NCI-H1436 (cell line): ENCODE measurements around the gene SLC41A3.

ENCODE experiments used
- DNase-seq: peaks from one replicate; lab custom pipeline; 2025; lab: John Stamatoyannopoulos, UW

SLC41A3 gene

DNA sequence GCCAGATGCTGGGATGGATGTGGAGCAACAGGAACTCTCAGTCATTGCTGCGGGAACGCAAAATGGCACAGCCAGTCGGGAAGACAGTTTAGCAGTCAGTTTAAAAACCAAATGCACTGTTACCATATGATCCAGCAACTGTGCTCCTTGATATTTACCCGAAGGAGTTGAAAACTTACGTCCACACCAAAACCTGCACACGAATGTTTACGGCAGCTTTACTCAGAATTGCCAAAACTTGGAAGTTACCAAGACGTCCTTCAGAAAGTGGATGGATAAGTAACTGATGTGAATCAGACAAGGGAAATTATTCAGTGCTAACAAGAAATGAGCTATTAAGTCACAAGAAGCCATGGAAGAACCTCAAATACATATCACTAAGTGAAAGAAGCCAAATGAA, 36.1 kb upstream of the SLC41A3 start:
- no peak for DNase-seq

DNA sequence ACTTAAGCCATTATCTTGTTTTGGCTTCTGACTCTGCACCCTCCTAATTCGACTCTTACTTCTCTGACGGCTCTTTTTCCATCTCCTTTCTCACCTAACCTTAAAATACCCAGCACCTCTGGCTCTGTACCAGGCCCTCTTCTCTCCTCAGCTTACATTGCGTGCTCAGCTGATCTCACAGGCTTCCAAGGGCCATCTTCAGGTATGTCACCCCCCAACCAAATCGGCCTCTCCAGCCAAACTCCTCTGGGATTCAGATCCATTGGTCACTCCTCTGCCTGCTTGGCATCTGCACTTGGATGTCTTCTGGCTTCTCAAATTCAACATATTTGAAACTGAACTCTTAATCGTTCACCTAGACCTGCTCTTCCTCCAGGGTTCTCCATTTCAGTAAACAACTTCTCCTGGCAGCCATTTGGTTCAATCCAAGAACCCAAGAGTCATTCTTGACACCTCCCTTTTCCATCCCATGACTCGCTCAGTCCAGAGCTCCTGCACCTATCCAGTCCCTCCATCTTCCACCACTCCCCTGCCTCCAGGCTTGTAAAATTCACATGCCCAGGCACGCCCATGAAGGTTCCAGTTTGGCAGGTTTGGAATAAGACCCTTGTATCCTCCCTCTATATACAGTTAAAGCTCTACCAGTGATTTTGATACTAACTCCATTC, 35.2 kb upstream of the SLC41A3 start:
- DNase-seq, result no peak

DNA sequence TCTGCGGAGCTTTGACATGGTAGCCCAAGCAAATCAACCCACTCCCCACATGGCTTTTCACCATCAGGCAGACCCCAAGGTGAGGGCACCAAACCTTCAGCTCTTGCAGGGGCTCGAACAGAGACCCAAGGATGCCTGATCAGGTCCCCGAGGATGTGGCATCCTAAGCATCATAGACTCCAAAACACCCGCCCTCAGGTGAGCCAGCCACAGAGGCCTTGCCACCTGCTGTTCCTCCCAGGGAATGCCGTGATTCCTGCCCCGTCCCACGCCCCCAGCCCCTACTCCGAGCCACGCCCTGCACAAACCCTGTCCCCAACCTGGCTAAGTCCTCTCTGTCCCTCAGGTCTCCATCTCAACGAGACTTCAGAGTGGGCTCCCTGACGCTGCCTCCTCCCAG, 34.7 kb upstream of the SLC41A3 start:
- DNase-seq, result no peak

DNA sequence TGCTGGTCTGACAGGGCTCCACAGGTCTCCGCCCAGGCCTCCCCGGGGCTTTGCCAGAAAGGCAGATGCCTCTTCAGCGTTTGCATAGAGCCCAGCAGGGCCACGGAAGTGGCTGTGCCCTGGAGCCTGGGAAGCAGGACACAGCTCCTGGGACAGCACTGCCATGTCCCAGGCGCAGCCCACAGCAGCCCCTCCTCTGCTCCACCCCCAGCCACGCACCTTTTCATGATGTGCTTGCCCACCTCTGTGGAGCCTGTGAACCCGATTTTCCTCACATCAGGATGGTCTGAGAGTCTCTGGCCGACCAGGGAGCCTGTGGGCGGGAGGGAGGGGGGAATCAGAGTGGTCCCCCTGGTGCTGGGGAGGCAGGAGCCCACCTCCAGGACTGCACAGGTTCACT, 33.9 kb upstream of the SLC41A3 start:
- DNase-seq, result no peak

DNA sequence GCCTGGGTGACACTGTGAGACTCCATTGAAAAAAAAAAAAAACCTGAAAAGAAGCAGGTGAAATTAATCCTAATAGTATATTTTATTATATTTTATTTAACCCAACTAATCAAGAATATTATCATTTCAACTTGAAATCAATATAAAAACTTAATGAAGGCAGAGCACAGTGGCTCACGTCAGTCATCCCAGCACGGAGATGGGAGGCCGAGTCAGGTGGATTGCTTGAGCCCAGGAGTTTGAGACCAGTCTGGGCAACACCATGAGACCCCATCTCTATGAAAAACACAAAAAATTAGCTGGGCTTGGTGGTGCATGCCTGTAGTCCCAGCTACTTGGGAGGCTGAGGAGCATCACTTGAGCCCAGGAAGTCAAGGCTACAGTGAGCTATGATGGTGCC, 33.3 kb upstream of the SLC41A3 start:
- no peak for DNase-seq

DNA sequence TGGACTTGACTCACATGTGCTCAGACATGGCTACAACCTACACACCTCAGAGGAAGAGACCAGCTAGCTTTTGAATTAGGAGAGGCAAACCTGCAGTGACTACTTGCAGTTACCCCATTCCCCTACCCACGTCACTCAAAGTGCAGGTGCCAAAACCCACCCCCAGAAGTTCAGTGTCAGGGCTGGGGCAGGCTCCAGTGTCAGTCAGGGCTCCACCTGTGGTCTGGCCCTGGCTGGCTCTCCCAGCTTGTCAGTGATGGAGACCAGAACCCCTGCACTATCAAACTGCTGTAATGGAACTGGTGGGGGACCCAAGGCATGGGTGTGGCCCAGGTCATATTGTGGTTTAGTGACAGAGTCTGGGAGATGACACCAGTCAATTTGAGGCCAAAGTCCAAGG, 32.6 kb upstream of the SLC41A3 start:
- DNase-seq, result no peak

DNA sequence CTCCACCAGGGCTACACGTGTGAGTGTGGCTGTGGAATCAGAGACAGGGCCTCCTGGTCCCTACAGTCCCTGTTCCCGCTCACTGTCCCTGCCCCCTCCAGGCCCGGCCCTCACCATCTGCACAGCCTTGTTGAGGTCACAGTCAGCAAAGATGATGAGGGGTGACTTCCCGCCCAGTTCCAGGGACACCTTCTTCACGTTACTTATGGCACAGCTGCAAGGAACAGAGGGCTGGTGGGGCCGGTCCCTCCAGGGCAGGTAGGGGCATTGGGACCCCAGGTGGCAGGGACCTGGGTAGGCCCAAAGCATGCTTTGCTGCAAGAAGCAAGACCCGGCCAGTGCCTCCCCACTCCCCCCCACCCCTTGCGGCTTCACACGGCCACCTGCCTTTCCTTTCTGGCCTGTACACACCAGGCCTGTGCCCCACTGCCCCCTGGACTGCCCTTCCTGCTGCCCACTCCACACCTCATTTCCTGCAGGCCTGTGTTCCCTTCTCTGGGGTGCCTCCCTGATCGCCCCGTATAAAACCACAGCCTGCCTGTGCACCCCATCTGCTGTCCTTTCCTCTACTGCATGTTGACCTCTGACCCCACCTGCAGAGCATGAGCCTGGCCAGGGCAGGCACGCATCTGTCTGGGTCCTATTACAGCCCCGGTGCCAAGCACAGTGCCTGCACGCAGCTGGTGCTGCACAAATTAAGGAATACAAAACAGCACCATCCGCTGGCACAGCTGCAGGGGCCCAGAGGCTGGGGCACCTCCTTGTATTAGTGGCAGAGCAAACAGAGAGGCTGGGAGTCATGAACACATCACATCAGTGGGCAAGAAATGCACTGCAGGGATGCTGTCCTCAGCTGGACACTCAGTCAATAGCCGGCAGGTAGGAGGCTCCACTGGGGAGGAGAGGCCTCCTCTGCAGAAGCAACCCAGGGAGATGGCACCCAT, 30.8 kb upstream of the SLC41A3 start:
- no peak for DNase-seq

DNA sequence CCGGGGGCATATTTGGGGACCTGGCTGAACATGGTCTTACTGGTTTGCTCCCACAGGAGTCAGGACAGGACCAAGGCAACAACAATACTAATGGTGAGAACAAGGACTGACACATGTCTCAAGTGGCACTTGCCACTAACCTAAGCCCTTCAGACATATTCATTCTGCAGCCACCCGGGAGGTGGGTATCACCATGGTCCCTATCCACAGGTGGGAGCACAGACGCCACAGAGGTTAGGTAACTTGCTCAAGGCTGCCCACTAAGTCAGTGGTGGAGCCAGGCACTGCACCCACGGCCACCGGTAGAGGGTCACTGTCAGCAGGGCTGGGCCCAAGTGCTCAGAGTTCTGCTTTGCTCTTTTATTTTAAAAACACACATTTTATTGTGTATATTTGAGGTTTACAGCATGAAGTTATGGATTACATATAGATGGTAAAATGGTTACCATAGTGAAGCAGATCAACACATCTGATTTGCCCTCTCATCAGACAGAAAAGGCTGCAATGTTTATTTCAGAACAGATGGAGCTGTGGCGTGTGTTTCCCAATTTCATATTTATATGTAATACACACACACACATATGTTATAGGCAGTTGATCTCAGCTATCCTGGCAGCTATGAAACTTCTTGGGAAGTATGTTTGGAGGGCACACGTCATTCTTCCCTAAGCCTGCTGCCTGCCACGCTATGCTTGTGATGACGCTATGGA, 30.0 kb upstream of the SLC41A3 start:
- DNase-seq, result no peak

DNA sequence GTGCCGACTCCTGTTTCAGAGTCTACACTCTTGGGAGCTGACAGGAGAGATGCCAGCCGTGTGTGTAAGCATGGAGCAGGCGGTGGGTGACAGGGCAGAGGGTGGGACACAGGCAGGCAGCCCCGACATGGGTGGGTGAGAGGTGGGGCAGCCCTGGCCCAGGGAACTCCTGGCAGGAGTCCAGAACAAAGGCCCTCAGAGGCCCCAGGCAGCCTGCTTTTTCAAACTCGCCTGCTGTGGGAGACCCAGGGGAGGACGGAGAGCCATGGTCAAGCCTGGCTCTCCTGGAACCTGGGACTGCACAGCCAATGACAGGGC, 29.3 kb upstream of the SLC41A3 start:
- no peak for DNase-seq

DNA sequence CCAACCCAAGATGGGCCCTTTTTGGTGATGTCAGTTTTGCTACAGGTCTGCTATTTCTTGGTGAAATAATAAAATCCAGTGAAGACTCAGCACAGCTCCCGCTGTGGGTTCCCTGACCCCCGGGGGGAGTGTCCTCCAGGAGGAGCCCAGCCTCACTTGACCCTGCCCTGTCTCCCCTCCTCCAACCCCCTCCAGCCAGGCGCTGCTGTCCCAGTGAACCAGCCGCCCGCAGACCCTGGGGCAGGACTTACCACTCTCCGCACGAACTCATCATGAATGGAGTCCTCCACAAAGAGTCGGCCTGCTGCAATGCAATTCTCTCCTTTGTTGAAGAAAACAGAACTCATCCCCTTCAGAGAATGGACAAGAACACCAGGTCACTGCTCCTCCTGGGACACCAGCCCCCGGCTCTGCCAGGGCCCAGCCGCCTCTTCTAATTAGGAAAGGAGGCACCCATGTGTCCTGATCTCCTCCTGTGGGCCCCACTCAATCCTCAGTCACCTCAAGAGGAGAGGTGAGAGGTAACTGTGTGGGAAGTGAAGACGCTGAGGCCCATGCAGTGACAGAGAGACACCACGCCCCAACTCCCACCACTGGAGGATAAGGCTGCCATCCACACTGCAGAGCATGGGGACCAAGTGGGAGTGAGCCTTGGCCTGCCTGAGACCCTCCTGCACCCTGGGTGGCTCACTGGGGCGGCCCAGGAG, 28.8 kb upstream of the SLC41A3 start:
- DNase-seq, result no peak

DNA sequence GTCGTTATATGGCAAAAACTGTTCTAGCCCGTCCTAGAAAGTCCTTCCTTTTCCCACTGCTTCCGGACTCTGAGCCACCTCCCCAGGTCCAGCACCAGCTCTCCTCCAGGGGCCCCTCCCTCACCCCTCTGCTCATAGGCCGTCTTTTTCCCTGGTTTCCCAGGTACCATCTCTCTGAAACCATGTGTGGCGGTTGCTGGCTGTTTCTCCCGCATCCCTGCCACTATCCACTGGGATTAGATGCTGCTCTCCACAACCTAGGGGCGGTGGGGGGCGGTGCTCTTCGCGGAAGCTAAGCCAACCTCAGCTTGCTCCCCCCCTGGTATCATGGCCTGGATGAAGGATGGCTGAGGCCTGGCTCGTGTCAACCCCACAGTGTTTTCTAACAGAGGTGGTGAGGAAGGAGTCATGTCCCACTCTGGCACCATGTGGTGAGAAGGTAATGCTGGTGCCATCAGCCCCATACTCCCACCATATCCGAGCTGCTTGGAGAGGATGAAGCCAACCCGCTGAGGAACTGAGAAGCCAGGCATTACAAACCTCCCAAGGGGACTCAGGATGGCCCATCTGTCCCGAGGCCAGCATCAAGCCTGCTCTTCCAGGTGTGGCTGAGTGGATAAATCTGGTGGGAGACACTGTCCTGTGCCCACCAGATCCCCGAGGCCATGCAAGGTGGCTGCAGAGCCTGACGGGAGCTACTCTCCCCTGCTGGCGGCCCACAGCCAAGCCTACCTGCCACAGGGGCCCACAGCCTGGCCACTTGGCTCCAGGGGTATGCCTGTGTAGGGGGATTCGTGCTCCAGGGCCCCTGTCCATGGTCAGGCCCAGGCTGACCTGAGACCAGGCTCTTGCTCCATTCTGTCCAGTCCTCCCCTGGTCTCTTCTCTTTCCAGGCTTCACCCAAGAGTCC, 27.9 kb upstream of the SLC41A3 start:
- DNase-seq, result no peak

DNA sequence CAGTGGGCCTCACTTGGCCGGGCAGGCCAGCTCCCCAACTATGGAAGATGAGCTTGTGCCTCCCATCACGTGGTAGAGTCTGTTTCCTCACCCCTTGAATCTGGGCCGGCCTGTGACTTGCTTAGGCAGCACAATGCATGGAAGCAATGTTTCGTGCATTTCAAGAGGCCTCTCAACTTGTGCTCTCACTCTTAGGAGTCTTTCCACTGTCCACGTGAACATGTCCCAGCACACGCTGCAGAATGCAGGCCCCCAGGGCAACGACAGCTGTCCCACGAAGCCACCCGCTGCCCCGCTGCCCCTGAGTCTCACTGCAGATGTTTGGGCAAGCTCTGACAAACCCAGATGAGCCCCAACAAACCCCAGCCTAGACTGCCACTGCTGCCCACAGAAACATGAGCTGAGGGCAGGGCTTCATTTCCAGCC, 27.2 kb upstream of the SLC41A3 start:
- no peak for DNase-seq

DNA sequence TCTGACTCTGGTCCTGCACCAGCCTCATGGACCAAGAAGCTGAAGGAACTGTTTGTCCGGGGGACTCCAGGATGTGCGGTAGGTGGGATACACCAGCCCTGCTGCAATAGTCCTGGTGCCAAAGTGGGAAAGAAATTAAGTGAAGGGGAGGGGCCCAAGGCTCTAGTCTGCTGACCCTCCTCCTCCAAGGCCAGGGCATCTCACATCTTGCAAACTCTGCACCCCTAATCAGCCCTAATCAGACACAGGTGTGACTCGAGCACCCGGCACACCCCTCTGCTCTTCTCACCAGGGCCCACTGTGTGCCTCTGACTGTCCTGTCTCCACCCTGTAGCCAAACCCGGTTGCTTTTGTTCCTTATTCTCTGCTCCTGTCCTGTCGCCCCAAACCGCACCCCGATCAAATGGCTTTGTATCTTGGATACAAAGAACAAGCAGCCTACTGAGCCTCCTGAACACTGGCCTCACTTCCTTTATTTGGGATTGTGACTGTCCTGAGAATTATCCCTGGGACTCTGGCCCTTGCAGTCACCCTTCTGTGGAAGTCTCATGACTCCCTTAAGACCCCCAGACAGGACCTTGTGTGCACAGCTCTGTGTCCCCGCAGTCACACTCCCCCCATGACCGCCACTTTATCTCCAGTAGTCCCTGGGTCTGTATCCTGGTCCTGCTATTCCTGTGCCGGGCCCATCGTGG, 26.7 kb upstream of the SLC41A3 start:
- no peak for DNase-seq

DNA sequence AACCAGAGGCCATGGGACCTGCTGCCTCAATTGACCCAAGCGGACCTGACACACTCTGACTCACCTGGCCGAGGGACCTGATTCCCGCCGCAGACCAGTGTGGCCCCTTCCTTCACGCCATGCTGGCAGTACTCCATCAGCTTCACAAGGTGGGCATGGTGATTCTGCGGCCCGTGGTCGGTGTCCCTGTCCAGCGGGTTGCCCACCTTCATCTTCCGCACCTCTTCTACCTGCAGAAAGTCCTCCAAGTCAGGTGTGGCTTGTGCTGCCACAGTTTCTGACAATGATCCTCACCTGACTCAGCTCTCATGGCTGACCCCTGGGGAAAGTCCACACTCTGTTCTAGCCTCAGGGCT, 25.9 kb upstream of the SLC41A3 start:
- DNase-seq, result no peak

DNA sequence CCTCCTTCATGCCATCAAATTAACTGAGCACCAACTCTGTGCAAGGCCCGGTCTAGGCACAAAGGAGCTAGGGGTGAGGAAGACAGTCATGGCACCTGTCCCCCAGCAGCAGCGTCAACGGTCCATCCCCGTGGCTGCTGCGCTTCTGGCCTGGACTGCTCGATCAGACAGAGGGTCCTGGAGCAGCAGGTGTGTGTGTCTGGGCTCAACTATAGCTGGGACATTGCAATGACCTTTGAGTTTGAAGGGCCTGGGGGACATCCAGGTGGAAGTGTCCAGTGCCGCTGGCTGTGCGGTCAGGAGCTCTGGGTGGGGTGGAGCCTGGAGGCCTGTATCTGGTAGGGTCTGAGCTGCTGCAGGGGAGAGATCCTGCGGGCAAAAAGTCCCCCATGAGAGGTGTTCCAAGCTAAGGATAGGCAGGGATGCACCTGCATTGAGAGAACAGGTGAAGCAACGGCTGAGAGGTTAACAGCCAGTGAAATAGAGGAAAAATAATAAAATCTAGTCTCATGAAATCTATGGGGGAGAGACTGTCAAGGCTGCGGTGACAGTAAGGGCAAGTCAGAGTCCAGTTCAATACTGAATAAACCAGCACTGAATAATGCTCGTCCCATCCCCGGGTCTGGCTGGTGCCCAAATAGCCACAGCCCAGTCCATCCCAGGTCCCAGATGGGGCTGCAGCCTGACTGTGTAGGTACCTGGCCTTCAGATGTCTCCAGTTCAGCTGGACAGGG, 25.4 kb upstream of the SLC41A3 start:
- DNase-seq, result no peak

DNA sequence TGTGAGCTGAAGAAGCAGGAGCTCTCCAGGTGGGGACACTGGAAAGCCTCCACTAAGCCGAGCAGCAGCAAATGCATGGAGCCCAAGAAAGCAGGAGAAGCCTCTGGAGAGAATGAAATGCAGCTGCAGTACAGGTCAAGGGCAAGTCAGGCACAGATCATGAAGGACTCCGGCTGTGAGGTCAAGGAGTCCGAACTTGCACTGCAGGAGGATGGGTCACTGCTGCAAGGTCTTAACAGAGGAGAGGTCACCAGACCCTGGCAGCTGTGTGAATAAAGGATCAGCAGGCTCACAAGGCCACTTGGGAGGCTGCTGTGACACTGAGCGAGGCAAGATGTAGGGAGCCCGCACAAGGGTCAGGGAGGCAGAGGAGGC, 24.7 kb upstream of the SLC41A3 start:
- no peak for DNase-seq

DNA sequence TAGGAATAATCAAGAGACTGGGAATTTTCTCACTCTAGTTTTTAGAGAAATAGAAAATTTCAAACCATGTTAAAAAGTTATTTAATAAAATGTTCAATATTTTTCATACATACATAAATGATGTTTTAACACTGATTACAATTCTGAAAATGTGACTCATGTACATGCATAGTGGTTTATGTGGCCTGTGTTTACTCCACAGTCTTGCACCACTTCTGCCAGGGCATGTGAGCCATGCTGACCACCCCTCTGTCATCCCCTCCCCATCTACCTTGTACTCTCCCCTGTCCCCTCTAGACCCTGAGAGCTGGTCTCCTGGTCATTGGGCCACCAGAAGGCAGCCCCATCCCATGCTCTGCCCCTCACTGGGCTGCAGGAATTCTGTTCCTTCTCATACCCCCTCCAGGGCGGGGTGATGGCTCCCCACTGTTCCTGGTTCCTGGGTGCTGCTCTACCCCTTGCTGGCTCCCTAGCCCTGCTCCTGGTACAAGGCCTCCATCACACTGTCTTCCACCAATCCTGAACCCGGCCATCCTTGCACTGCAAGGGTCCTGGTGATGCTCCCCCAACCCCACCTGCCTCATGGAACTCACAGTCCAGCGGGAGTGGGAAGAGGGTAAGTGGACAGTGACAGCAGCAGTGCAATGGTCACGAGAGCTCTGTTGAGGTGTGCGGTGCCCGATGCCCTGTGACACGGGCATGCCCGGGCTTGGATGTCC, 24.2 kb upstream of the SLC41A3 start:
- DNase-seq, result no peak

DNA sequence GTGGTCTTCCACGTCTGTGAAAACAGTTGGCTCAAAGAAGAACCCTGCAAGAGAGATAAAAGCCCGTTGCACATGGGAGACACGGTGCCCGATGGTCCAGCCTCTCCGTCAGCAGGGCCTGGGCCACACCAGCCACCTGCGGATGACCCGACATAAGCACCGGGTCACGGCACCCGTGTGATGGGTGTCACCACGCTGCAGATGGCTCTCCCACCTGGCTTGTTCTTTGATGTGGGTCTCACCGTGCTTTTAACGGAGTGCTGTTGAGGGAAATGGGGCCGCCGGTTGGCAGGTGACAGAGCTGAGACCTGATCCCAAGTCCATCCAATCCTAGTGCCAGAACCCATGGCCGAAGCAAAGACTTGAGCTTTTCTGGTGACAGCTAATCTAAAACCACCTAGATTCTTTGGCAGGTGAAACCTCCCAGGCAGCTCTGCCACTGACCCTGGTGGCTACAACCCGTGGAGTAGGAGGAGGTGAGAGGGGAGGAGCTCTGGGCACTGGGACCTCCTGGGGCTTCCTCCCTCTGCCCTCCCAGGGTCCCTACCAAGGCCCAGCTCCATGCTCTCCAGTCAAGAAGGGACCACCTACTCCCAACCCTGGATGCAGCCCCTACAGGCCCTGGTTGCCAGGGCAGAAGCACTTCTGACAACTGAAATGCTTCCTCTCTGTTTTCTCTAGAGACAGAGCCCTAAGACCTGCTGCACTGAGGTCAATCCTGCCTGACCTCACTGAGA, 23.4 kb upstream of the SLC41A3 start:
- DNase-seq, result no peak
